GM18519 (cell line): ENCODE results near the gene UTP14A.

Experiments used
- ATAC-seq: cut with Tn5 transposase; IDR thresholded peaks from one replicate; pipeline ENCODE4 v1.9.1; 2021; ENCODE audit warnings: mild to moderate bottlenecking, moderate library complexity; ENCODE audit not compliant: unreplicated experiment, low FRiP score

The UTP14A gene

GRCh38 chrX:129945131-129945530, 39.2 kb downstream of the UTP14A start:
- ATAC-seq, result no peak

GRCh38 chrX:129953334-129953648, 47.3 kb downstream of the UTP14A start:
- ATAC-seq, result no peak

- ATAC-seq, result no peak
Observed at GRCh38 chrX:129953881-129954280, 47.9 kb downstream of the UTP14A start.

GRCh38 chrX:129954804-129955203, 48.8 kb downstream of the UTP14A start:
- ATAC-seq, result no peak

- no peak for ATAC-seq
Observed at GRCh38 chrX:129955682-129956081, 49.7 kb downstream of the UTP14A start.

GRCh38 chrX:129956145-129956544, 50.2 kb downstream of the UTP14A start:
- ATAC-seq, result no peak

DNA sequence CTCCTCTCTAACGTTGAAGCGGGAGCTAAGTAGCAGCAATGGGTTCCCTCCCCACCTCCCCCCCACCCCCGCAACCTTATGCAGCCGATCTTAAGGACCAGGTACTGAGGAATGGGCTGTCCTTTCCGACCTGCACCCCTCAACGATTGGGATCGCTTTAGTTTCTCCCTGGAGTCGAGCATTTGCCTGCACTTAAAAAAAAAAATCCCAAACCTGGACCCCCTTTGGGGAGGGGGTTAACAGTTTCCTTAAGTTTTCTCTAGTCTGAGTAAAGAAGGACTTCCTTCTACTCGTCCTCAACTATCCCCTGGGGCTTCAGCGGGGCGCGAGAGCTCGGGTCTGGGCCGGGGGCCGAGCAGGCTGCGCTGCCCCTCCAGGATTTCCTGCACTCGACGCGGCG, 50.8 kb downstream of the UTP14A start:
- ATAC-seq, result no peak

DNA sequence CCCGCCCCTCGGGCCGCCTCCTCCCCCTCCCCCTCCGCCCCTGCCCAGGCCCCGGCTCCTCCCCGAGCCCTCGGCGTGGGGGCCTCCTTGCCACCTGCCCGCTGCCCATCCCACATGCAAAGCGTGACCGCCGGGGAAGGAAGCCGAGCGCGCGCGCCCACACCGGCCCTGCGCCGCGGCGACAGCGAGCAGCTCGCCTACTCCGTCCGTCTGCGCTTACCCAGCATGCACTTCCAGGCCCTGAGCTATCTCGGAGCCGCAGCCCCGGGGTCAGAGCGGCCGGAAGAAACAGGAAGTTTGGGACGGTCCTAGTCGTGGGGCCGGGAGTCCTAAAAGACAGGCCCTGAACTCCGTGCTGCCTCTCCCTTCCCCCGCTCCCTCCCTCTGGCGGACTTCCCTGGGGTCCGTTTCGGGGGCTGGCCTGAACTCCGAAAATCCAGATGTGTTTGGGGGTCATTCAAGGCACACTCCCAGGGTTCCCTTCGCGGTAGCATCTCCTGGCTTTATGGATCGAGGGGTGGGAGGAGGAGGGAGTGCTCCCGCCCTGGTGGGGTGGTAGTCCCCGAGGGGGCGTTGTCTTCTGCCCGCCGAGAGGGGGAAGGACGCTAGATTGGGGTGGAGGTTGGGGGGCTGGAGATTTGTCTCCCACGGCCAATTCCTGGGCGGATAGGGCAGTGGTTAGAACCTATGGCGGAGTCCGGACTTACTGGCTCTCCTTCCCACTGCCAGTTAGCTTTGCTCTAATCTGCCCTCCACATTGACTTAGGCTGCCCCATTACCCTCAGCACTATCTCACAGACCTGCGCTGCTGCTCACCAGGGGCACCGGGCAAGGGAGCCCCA, 51.5 kb downstream of the UTP14A start:
- no peak for ATAC-seq

DNA sequence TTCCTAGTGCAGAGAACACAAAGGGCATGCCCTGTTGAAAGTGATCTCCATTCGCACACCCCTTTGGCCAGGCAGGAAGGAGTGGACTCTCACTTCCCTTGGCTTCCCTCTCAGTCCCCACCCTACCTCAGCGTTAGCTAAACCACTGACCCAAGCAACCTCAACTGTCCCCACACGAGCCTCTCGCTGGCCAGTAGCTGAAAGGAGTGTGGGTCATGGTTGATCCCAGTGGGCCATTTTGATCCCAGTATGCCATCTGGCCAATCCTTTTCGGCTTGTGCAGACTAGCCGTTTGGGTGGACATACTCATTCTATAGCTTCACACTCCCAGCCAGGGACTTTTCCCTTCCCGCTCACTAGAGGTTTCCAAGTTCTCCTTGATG, 52.1 kb downstream of the UTP14A start:
- ATAC-seq, result no peak

- no peak for ATAC-seq
Observed at GRCh38 chrX:129958814-129959492, 53.0 kb downstream of the UTP14A start.

DNA sequence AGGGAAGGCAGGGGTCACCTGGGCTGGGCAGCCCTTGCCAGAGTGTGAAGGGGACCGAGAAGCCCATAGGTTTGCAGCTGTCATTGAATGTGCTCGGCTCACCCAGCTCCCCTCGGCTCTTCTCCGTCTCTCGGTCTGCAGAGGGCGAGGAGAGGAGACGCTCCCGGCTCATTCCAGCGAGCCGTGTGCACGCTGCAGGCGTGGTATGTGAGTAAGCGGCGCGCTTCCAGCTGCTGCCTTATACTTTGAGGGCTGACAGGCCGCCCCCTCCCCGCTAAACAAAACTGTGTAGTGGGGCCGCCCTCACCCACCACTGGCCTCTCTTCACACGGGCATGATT, 53.5 kb downstream of the UTP14A start:
- no peak for ATAC-seq

- peak; percentile 95 for ATAC-seq
Observed at GRCh38 chrX:129961180-129962083, 55.5 kb downstream of the UTP14A start.

- ATAC-seq, result no peak
Observed at GRCh38 chrX:129963729-129964128, 57.8 kb downstream of the UTP14A start.

DNA sequence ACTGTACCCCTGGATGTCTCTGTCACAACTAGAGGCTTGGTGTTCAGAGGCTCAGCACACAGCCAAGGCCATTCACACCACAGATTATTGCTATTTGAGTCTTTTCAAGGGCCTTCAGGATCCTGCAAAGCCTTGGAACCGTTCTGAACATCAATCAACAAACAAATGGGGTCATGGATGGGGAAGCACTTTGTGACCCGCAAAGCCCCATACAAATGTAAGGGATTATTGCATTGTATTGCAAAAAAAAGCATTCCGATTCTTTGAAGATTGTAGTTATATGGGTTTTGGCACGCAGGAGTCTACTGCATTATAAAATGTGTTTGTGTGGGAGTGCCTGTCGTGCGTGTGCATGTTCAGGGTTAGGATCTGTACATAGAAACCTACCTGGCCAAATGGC, 59.2 kb downstream of the UTP14A start:
- ATAC-seq, result no peak

GRCh38 chrX:129968968-129969367, 63.0 kb downstream of the UTP14A start:
- ATAC-seq, result no peak

DNA sequence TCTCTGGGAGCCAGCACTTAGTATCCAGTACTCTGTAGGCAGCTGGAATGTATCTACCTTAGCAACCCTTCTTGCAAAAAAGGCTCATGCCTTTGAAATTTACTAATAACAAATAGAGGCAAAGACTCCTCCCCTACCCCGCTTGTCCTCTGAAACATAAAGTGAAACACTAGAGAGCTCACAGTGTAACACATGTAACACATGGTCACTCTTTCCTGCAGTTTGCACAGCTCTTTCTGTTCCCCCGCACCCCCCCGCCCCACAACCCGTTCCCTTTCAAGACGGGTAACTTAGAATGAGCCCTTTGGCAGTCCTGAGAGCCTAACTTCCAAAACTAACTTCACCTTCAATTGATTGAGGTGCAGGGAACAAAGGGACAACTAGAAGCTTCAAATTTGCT, 70.5 kb downstream of the UTP14A start:
- no peak for ATAC-seq
